Measurements from ENCODE around the gene NR1D2.

Gene NR1D2

DNA sequence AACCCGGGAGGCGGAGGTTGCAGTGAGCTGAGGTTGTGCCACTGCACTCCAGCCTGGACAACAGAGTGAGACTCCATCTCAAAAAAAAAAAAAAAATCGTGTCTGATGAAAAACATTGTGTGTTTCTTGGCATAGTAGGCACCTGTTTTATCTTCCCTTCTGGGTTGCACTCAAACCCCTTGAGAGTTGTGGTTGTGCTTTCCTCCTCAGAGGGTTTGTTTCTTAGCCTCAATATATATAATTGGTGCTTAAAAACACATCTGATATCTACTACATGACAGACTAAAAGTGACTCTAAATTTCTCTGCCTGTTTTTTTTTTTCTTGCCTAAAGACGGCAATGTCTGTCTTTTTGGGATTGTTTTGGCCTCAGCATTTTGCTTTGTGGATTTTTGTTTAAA lies 7.6 kb downstream of the NR1D2 start:
- Histone ChIP-seq H3K4me1 (ENCODE audit: low read depth, poor library complexity, severe bottlenecking) (peaks cover 32% of the 10 kb centered on the region), H4K20me1 (ENCODE audit: insufficient read depth) (no peaks in the 10 kb centered on the region), H3K36me3 (ENCODE audit: insufficient read depth) (no peaks in the 10 kb centered on the region), H3K79me2 (ENCODE audit: insufficient read depth, low read depth) (peaks cover 60% of the 10 kb centered on the region), H3K27me3 (ENCODE audit: insufficient read depth, low read depth) (no peaks in the 10 kb centered on the region), H3K9ac (no peak overlapping the region), H3K4me3 (IDR thresholded peaks at IDR 0.05; ENCODE audit: insufficient read depth, low read depth, low read length) (no peak overlapping the region), H3K4me2 (no peak overlapping the region), H2AFZ (ENCODE audit: low read depth) (no peak overlapping the region), H3K27ac (no peak overlapping the region)
- TF ChIP-seq, protein P1, sequence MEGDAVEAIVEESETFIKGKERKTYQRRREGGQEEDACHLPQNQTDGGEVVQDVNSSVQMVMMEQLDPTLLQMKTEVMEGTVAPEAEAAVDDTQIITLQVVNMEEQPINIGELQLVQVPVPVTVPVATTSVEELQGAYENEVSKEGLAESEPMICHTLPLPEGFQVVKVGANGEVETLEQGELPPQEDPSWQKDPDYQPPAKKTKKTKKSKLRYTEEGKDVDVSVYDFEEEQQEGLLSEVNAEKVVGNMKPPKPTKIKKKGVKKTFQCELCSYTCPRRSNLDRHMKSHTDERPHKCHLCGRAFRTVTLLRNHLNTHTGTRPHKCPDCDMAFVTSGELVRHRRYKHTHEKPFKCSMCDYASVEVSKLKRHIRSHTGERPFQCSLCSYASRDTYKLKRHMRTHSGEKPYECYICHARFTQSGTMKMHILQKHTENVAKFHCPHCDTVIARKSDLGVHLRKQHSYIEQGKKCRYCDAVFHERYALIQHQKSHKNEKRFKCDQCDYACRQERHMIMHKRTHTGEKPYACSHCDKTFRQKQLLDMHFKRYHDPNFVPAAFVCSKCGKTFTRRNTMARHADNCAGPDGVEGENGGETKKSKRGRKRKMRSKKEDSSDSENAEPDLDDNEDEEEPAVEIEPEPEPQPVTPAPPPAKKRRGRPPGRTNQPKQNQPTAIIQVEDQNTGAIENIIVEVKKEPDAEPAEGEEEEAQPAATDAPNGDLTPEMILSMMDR (conservative IDR thresholded peaks at IDR 0.05; ENCODE audit: low read depth, low read length): no peak

DNA sequence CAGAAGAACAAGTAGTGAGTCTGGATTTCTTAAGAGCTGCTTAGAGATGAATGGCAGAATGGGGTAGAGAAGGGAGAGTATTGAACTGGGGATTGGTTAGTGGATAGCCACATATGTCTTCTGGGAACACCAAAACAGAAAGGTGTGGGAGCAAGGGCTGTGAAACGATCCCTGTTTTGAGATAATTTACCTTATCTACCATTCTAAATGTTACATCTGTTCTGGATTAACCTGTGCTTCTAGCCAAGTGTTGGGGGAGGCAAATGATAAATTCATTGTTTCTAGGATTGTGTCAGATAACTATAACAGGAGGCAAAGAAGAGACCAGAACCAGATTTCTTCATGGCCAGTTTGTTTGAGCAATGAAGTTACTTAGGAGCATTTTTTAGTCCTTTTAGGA lies 8.4 kb downstream of the NR1D2 start:
- Histone ChIP-seq H3K27me3 (ENCODE audit: insufficient read depth, low read depth) (no peaks in the 10 kb centered on the region), H3K9ac (no peak overlapping the region), H3K4me3 (IDR thresholded peaks at IDR 0.05; ENCODE audit: insufficient read depth, low read depth, low read length) (no peak overlapping the region), H2AFZ (ENCODE audit: low read depth) (no peak overlapping the region), H4K20me1 (ENCODE audit: insufficient read depth) (no peaks in the 10 kb centered on the region), H3K4me1 (ENCODE audit: low read depth, poor library complexity, severe bottlenecking) (peaks cover 32% of the 10 kb centered on the region), H3K36me3 (ENCODE audit: insufficient read depth) (no peaks in the 10 kb centered on the region), H3K27ac (no peak overlapping the region), H3K4me2 (no peak overlapping the region), H3K79me2 (ENCODE audit: insufficient read depth, low read depth) (peaks cover 52% of the 10 kb centered on the region)
- TF ChIP-seq, protein P1 (conservative IDR thresholded peaks at IDR 0.05; ENCODE audit: low read depth, low read length): no peak

DNA sequence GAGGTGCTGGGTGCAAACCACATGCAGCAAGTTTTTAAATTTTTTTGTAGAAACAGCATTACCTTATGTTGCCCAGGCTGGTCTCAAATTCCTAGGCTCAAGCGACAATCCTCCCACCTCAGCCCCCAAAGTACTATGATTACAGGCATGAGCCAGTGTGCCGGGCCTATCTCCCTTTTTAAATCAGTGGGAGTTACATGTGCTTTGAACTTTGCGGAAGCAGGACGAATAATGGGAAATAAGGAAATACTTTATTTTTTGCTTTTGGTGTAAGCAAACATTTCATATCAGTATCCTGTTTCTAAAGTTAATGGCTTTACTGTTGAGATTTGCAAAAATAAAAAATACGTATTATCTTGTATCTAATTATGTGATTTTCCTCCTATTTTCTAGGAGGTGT lies 9.1 kb downstream of the NR1D2 start:
- H3K27me3 ChIP-seq (ENCODE audit: insufficient read depth, low read depth): no peaks in the 10 kb centered on the region
- H3K4me2 ChIP-seq: no peak overlapping the region
- H3K4me3 ChIP-seq (IDR thresholded peaks at IDR 0.05; ENCODE audit: insufficient read depth, low read depth, low read length): no peak overlapping the region
- H3K79me2 ChIP-seq (ENCODE audit: insufficient read depth, low read depth): peaks cover 46% of the 10 kb centered on the region
- H3K9ac ChIP-seq: no peak overlapping the region
- no peak overlapping the region for H3K27ac ChIP-seq
- H3K4me1 ChIP-seq (ENCODE audit: low read depth, poor library complexity, severe bottlenecking): peaks cover 26% of the 10 kb centered on the region
- TF ChIP-seq, protein P1 (conservative IDR thresholded peaks at IDR 0.05; ENCODE audit: low read depth, low read length): no peak
- H3K36me3 ChIP-seq (ENCODE audit: insufficient read depth): no peaks in the 10 kb centered on the region
- no peaks in the 10 kb centered on the region for H4K20me1 ChIP-seq (ENCODE audit: insufficient read depth)
- no peak overlapping the region for H2AFZ ChIP-seq (ENCODE audit: low read depth)

DNA sequence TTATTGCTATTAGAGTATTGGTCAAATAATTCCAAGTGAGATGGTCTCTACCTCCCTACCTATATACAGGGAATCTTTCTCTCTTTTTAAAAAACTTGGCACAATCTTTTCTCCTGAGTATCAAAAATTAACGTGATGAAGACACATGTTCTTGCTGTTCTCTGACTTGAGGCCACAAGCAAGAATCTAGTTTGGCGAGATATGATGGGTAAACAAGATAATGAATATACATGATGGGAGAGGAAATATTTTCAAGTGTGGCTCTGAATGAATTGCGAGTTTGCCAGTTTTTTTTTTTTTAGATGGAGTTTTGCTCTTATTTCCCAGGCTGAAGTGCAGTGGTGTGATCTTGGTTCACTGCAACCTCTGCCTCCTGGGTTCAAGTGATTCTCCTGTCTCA lies 11.6 kb downstream of the NR1D2 start:
- Histone ChIP-seq H2AFZ (ENCODE audit: low read depth) (no peak overlapping the region), H3K4me3 (IDR thresholded peaks at IDR 0.05; ENCODE audit: insufficient read depth, low read depth, low read length) (no peak overlapping the region), H3K27me3 (ENCODE audit: insufficient read depth, low read depth) (no peaks in the 10 kb centered on the region), H3K9ac (no peak overlapping the region), H3K27ac (no peak overlapping the region), H3K4me2 (no peak overlapping the region), H3K36me3 (ENCODE audit: insufficient read depth) (no peaks in the 10 kb centered on the region), H4K20me1 (ENCODE audit: insufficient read depth) (no peaks in the 10 kb centered on the region), H3K4me1 (ENCODE audit: low read depth, poor library complexity, severe bottlenecking) (no peaks in the 10 kb centered on the region), H3K79me2 (ENCODE audit: insufficient read depth, low read depth) (peaks cover 23% of the 10 kb centered on the region)
- TF ChIP-seq, protein P1 (conservative IDR thresholded peaks at IDR 0.05; ENCODE audit: low read depth, low read length): no peak

Data from KMS-11 (cell line).